SK-N-SH treated with all-trans-retinoic acid at 6 μM for 48 hours (cell line): ENCODE data around the gene DKK2.

ENCODE experiments used
- ATAC-seq: fragments of 200-7000 bp; cut with Tn5 transposase; 3 replicates; pipeline ENCODE4 v1.9.1; 2020; ENCODE audit warnings: mild to moderate bottlenecking, moderate library complexity
- ARNTL ChIP-seq: fragments of 450-650 bp; formaldehyde crosslinking; IDR thresholded peaks from 2 replicates; pipeline ENCODE4 v1.5.0; 2020; ENCODE audit warnings: low read depth, mild to moderate bottlenecking, moderate library complexity, borderline replicate concordance
- BACH2 ChIP-seq: fragments of 250-450 bp; sonication (Bioruptor Pico); IDR thresholded peaks from 2 replicates; pipeline ENCODE4 v1.9.0; 2021; ENCODE audit warnings: mild to moderate bottlenecking, borderline replicate concordance
- CSDC2 ChIP-seq: fragments of 250-450 bp; sonication (Bioruptor Pico); IDR thresholded peaks from 2 replicates; pipeline ENCODE4 v1.5.0; 2020; ENCODE audit warnings: mild to moderate bottlenecking, moderate library complexity
- ESRRG ChIP-seq: fragments of 250-450 bp; sonication (Bioruptor Pico); IDR thresholded peaks from 2 replicates; pipeline ENCODE4 v1.6.1; 2021; ENCODE audit warnings: mild to moderate bottlenecking
- GLIS3 ChIP-seq: fragments of 250-450 bp; sonication (Bioruptor Pico); IDR thresholded peaks from 2 replicates; pipeline ENCODE4 v1.5.0; 2020; ENCODE audit warnings: mild to moderate bottlenecking, moderate library complexity
- ISL1 ChIP-seq: fragments of 250-450 bp; sonication (Bioruptor Pico); IDR thresholded peaks from 2 replicates; pipeline ENCODE4 v2.1.2; 2022; ENCODE audit warnings: mild to moderate bottlenecking, moderate library complexity
- OSR1 ChIP-seq: fragments of 250-450 bp; sonication (Bioruptor Pico); IDR thresholded peaks from 2 replicates; pipeline ENCODE4 v1.8.0; 2022; ENCODE audit warnings: moderate library complexity, mild to moderate bottlenecking, inconsistent platforms
- PPARA ChIP-seq: fragments of 250-450 bp; sonication (Bioruptor Pico); IDR thresholded peaks from 2 replicates; pipeline ENCODE4 v1.5.0; 2020; ENCODE audit warnings: mild to moderate bottlenecking, borderline replicate concordance
- RARB ChIP-seq: fragments of 250-450 bp; sonication (Bioruptor Pico); IDR thresholded peaks from 2 replicates; pipeline ENCODE4 v1.8.0; 2021; ENCODE audit warnings: mild to moderate bottlenecking, moderate library complexity
- SNAI2 ChIP-seq: fragments of 250-450 bp; sonication (Bioruptor Pico); IDR thresholded peaks from 2 replicates; pipeline ENCODE4 v1.5.0; 2020; ENCODE audit warnings: mild to moderate bottlenecking, moderate library complexity
- TCF4 ChIP-seq: fragments of 250-450 bp; sonication (Bioruptor Pico); IDR thresholded peaks from 2 replicates; pipeline ENCODE4 v1.8.0; 2021; ENCODE audit warnings: mild to moderate bottlenecking, moderate library complexity, borderline replicate concordance
- TOX ChIP-seq: fragments of 250-450 bp; sonication (Bioruptor Pico); IDR thresholded peaks from 2 replicates; pipeline ENCODE4 v1.8.0; 2021; ENCODE audit warnings: mild to moderate bottlenecking, moderate library complexity, borderline replicate concordance
- ZC3H10 ChIP-seq: fragments of 250-450 bp; sonication (Bioruptor Pico); IDR thresholded peaks from 2 replicates; pipeline ENCODE4 v1.5.1; 2021; ENCODE audit warnings: mild to moderate bottlenecking, moderate library complexity
- ZFP30 ChIP-seq: fragments of 450-650 bp; formaldehyde crosslinking; IDR thresholded peaks from 2 replicates; pipeline ENCODE4 v1.5.0; 2022; ENCODE audit warnings: mild to moderate bottlenecking, moderate library complexity
- ZNF565 ChIP-seq: fragments of 450-650 bp; formaldehyde crosslinking; conservative IDR thresholded peaks from 2 replicates; pipeline ENCODE4 v1.5.0; 2020; ENCODE audit warnings: low read depth, mild to moderate bottlenecking, moderate library complexity
- ZNF70 ChIP-seq: fragments of 450-650 bp; formaldehyde crosslinking; IDR thresholded peaks from 2 replicates; pipeline ENCODE4 v1.5.0; 2020; ENCODE audit warnings: mild to moderate bottlenecking, moderate library complexity
- TF ChIP-seq, protein P1 (sequence below): fragments of 250-450 bp; sonication (Bioruptor Pico); IDR thresholded peaks from 2 replicates; pipeline ENCODE4 v1.5.1; 2020; ENCODE audit warnings: low read depth, mild to moderate bottlenecking, moderate library complexity
- TF ChIP-seq, protein P2 (sequence below): fragments of 250-450 bp; sonication (Bioruptor Pico); IDR thresholded peaks from 2 replicates; pipeline ENCODE4 v1.8.0; 2020; ENCODE audit warnings: mild to moderate bottlenecking, moderate library complexity, borderline replicate concordance
- TF ChIP-seq, protein P3 (sequence below): fragments of 250-450 bp; sonication (Bioruptor Pico); IDR thresholded peaks from 2 replicates; pipeline ENCODE4 v1.8.0; 2021; ENCODE audit warnings: low read depth, mild to moderate bottlenecking, moderate library complexity, borderline replicate concordance
- TF ChIP-seq, protein P4 (sequence below): fragments of 250-450 bp; sonication (Bioruptor Pico); IDR thresholded peaks from 2 replicates; pipeline ENCODE4 v1.5.0; 2020; ENCODE audit warnings: mild to moderate bottlenecking, moderate library complexity
- TF ChIP-seq, protein P5 (sequence below): fragments of 250-450 bp; sonication (Bioruptor Pico); IDR thresholded peaks from 2 replicates; pipeline ENCODE4 v1.5.1; 2021; ENCODE audit warnings: mild to moderate bottlenecking, moderate library complexity

Gene DKK2

DNA sequence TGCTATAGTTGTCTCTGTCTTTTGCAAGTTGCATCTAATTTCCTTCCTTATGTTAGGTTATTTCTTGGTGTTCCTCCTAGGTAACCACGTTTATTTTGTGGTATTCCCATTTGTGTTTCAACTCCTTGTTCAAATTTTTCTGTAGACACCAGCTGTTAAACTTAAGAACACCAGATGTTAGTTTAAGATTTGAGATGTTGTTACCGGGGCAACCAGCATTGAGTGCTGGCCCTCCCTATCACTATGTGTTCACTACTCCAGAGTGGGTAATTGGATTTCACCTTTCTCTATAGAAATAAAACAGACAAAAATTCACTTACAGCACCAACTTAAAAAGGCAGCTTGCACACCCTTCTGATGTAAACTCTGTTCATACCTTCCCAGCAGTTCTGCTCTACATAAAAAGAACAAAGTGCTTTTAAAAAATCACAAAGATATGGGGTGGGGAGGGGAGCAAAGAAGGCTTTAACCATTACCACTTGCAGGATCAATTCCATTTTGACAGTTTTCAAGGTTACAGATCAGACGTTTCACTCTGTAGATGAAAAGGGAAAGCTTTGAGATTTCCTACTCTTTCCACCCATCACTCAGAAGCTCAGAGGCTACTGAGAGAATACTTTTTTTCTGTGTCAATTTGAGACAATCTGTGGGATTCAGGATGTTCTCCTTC lies 82.9 kb downstream of the DKK2 start:
- peak; percentile 20; the same call in 1 of the 3 replicates for ATAC-seq
- TF ChIP-seq RARB (CRISPR knock-in tag), result no peak
- peak; percentile 51 for TF ChIP-seq ZNF70
- TF ChIP-seq TCF4 (CRISPR knock-in tag), result peak; percentile 22; the same call in 1 of the 2 replicates
- TF ChIP-seq TOX (CRISPR knock-in tag), result no peak

DNA sequence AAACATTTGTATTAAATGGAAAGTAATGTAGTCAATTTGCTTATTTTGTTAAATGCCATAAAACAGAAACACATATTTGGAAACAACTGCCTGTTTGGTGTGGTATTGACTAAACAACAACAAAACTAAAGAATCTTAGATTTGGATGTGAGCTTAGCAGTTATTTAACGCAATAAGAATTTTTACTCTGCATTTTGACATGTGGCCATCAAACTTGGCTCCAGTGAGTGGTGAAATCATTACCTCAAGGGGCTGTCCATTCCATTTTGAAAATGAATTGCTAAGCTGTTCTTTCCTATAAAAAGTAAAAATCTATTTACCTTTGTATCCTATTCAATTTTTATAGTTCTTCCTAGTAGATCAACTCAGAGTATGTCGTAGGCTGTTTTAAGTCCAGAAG lies 84.2 kb downstream of the DKK2 start:
- ATAC-seq, result no peak
- TF ChIP-seq ESRRG (no peak), CSDC2 (CRISPR knock-in tag) (no peak), ZNF565 (CRISPR knock-in tag) (no peak), PPARA (CRISPR knock-in tag) (no peak), TCF4 (CRISPR knock-in tag) (no peak), ZNF70 (no peak), ZFP30 (no peak), SNAI2 (no peak), GLIS3 (CRISPR knock-in tag) (no peak)
- TF ChIP-seq, protein P1, sequence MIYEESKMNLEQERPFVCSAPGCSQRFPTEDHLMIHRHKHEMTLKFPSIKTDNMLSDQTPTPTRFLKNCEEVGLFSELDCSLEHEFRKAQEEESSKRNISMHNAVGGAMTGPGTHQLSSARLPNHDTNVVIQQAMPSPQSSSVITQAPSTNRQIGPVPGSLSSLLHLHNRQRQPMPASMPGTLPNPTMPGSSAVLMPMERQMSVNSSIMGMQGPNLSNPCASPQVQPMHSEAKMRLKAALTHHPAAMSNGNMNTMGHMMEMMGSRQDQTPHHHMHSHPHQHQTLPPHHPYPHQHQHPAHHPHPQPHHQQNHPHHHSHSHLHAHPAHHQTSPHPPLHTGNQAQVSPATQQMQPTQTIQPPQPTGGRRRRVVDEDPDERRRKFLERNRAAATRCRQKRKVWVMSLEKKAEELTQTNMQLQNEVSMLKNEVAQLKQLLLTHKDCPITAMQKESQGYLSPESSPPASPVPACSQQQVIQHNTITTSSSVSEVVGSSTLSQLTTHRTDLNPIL (CRISPR knock-in tag), result no peak
- TF ChIP-seq, protein P2, sequence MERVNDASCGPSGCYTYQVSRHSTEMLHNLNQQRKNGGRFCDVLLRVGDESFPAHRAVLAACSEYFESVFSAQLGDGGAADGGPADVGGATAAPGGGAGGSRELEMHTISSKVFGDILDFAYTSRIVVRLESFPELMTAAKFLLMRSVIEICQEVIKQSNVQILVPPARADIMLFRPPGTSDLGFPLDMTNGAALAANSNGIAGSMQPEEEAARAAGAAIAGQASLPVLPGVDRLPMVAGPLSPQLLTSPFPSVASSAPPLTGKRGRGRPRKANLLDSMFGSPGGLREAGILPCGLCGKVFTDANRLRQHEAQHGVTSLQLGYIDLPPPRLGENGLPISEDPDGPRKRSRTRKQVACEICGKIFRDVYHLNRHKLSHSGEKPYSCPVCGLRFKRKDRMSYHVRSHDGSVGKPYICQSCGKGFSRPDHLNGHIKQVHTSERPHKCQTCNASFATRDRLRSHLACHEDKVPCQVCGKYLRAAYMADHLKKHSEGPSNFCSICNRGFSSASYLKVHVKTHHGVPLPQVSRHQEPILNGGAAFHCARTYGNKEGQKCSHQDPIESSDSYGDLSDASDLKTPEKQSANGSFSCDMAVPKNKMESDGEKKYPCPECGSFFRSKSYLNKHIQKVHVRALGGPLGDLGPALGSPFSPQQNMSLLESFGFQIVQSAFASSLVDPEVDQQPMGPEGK, result no peak

DNA sequence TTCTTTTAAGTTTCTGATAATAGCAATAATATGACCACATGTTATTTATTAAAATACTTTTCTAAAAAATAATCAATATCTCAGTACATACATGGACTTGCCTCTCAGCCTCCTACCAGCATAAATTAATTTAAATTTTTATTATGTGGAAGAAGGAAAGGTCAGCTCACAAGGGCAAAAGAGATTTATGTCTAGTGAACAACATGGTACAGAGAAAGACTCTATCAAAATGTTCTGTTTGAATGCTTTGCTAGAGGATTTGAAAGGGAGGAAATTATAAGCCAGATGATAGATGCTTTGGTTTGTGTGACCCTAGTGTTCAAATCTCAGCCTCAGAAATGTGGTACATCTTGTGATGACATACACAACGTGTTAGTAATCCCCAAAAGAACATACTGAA lies 94.3 kb downstream of the DKK2 start:
- no peak for ATAC-seq
- TF ChIP-seq, protein P3, sequence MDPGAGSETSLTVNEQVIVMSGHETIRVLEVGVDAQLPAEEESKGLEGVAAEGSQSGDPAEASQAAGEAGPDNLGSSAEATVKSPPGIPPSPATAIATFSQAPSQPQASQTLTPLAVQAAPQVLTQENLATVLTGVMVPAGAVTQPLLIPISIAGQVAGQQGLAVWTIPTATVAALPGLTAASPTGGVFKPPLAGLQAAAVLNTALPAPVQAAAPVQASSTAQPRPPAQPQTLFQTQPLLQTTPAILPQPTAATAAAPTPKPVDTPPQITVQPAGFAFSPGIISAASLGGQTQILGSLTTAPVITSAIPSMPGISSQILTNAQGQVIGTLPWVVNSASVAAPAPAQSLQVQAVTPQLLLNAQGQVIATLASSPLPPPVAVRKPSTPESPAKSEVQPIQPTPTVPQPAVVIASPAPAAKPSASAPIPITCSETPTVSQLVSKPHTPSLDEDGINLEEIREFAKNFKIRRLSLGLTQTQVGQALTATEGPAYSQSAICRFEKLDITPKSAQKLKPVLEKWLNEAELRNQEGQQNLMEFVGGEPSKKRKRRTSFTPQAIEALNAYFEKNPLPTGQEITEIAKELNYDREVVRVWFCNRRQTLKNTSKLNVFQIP (CRISPR knock-in tag), result no peak
- TF ChIP-seq, protein P4, sequence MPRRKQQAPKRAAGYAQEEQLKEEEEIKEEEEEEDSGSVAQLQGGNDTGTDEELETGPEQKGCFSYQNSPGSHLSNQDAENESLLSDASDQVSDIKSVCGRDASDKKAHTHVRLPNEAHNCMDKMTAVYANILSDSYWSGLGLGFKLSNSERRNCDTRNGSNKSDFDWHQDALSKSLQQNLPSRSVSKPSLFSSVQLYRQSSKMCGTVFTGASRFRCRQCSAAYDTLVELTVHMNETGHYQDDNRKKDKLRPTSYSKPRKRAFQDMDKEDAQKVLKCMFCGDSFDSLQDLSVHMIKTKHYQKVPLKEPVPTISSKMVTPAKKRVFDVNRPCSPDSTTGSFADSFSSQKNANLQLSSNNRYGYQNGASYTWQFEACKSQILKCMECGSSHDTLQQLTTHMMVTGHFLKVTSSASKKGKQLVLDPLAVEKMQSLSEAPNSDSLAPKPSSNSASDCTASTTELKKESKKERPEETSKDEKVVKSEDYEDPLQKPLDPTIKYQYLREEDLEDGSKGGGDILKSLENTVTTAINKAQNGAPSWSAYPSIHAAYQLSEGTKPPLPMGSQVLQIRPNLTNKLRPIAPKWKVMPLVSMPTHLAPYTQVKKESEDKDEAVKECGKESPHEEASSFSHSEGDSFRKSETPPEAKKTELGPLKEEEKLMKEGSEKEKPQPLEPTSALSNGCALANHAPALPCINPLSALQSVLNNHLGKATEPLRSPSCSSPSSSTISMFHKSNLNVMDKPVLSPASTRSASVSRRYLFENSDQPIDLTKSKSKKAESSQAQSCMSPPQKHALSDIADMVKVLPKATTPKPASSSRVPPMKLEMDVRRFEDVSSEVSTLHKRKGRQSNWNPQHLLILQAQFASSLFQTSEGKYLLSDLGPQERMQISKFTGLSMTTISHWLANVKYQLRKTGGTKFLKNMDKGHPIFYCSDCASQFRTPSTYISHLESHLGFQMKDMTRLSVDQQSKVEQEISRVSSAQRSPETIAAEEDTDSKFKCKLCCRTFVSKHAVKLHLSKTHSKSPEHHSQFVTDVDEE (CRISPR knock-in tag), result no peak
- TF ChIP-seq, protein P2, result no peak
- TF ChIP-seq CSDC2 (CRISPR knock-in tag) (no peak), BACH2 (CRISPR knock-in tag) (no peak), ISL1 (no peak), ZC3H10 (CRISPR knock-in tag) (no peak), ESRRG (no peak), PPARA (CRISPR knock-in tag) (no peak), GLIS3 (CRISPR knock-in tag) (no peak), ARNTL (CRISPR knock-in tag) (no peak), TOX (CRISPR knock-in tag) (no peak), OSR1 (CRISPR knock-in tag) (no peak)
- TF ChIP-seq, protein P5, sequence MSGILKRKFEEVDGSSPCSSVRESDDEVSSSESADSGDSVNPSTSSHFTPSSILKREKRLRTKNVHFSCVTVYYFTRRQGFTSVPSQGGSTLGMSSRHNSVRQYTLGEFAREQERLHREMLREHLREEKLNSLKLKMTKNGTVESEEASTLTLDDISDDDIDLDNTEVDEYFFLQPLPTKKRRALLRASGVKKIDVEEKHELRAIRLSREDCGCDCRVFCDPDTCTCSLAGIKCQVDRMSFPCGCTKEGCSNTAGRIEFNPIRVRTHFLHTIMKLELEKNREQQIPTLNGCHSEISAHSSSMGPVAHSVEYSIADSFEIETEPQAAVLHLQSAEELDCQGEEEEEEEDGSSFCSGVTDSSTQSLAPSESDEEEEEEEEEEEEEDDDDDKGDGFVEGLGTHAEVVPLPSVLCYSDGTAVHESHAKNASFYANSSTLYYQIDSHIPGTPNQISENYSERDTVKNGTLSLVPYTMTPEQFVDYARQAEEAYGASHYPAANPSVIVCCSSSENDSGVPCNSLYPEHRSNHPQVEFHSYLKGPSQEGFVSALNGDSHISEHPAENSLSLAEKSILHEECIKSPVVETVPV (CRISPR knock-in tag), result no peak
- TF ChIP-seq, protein P1 (CRISPR knock-in tag), result no peak
